ENCODE results near the gene ADAT1. TPM values are rescaled to one million over a fixed set of nuclear protein-coding genes. Genes with fewer than 3 reads are reported as not detected.
A peak's percentile ranks its signal among the peaks of the same experiment; 100 is the strongest.

The ADAT1 gene
- total RNA-seq, 2 donors from 2014 or later, result 50.1 to 54.9 TPM

- Mint-ChIP-seq H3K36me3 (ENCODE audit: low read depth) (peaks cover 38% of the 10 kb centered on the region), H3K4me3 (peak overlapping the region; percentile 86), H3K27me3 (ENCODE audit: insufficient read depth) (no peaks in the 10 kb centered on the region), H3K4me1 (peaks cover 15% of the 10 kb centered on the region), H3K9me3 (no peaks in the 10 kb centered on the region), H3K27ac (peak overlapping the region; percentile 75)
- Histone ChIP-seq H3K4me3 (ENCODE audit: low read length) (no peak overlapping the region), H3K4me1 (ENCODE audit: control insufficient read depth, insufficient read depth, low read length) (peaks cover 4% of the 10 kb centered on the region), H3K9me3 (ENCODE audit: control insufficient read depth, low read length) (no peaks in the 10 kb centered on the region), H3K9ac (ENCODE audit: extremely low read depth, low read length, poor library complexity, severe bottlenecking) (no peak overlapping the region), H3K27ac (ENCODE audit: low read depth, low read length) (no peak overlapping the region), H3K27me3 (ENCODE audit: control insufficient read depth, insufficient read depth, low read length, poor library complexity, severe bottlenecking) (no peaks in the 10 kb centered on the region), H3K36me3 (ENCODE audit: control insufficient read depth, insufficient read depth, low read length) (peaks cover 54% of the 10 kb centered on the region)
- TF ChIP-seq CTCF (conservative IDR thresholded peaks at IDR 0.05), result no peak
- no peak for DNase-seq
- WGBS, 2 experiments (ENCODE audit: insufficient coverage in 1 of 2, insufficient read length in 1 of 2), result 93 to 96% methylated on average over 4 of the region's 4 CpGs
Measured at GRCh38 chr16:75567911-75568310, 55.2 kb downstream of the ADAT1 start.

- H3K9me3 ChIP-seq (ENCODE audit: control insufficient read depth, low read length), result no peaks in the 10 kb centered on the region
- H3K27me3 Mint-ChIP-seq (ENCODE audit: insufficient read depth), result no peaks in the 10 kb centered on the region
- H3K9ac ChIP-seq (ENCODE audit: extremely low read depth, low read length, poor library complexity, severe bottlenecking), result peak overlapping the region; percentile 44
- H3K4me3 Mint-ChIP-seq, result peak overlapping the region; percentile 86
- peaks cover 43% of the 10 kb centered on the region for H3K36me3 ChIP-seq (ENCODE audit: control insufficient read depth, insufficient read depth, low read length)
- H3K9me3 Mint-ChIP-seq, result no peaks in the 10 kb centered on the region
- peaks cover 15% of the 10 kb centered on the region for H3K4me1 Mint-ChIP-seq
- no peaks in the 10 kb centered on the region for H3K27me3 ChIP-seq (ENCODE audit: control insufficient read depth, insufficient read depth, low read length, poor library complexity, severe bottlenecking)
- no peak overlapping the region for H3K27ac Mint-ChIP-seq
- peaks cover 4% of the 10 kb centered on the region for H3K4me1 ChIP-seq (ENCODE audit: control insufficient read depth, insufficient read depth, low read length)
- 5 to 12% methylated on average over 17 to 32 of the region's 32 CpGs for WGBS, 2 experiments (ENCODE audit: insufficient coverage in 1 of 2, insufficient read length in 1 of 2)
- TF ChIP-seq CTCF (conservative IDR thresholded peaks at IDR 0.05), result no peak
- H3K36me3 Mint-ChIP-seq (ENCODE audit: low read depth), result peaks cover 30% of the 10 kb centered on the region
- DNase-seq, result peak; percentile 62
- peak overlapping the region; percentile 98 for H3K4me3 ChIP-seq (ENCODE audit: low read length)
- H3K27ac ChIP-seq (ENCODE audit: low read depth, low read length), result no peak overlapping the region
Measured at GRCh38 chr16:75566758-75567255, 56.3 kb downstream of the ADAT1 start.

GRCh38 chr16:75566040-75566757, 56.9 kb downstream of the ADAT1 start, which contains the start of gene GABARAPL2:
Gene GABARAPL2, plus strand, starts transcription at chr16:75566379. Its CDS starts 108 bp downstream, at chr16:75566487.
- WGBS, 2 experiments (ENCODE audit: insufficient coverage in 1 of 2, insufficient read length in 1 of 2), result 0% methylated on average over 13 to 69 of the region's 69 CpGs
- peak within 1 kb of the TSS; percentile 44 for H3K9ac ChIP-seq (ENCODE audit: extremely low read depth, low read length, poor library complexity, severe bottlenecking)
- peak within 1 kb of the TSS; percentile 98 for H3K4me3 ChIP-seq (ENCODE audit: low read length)
- H3K9me3 Mint-ChIP-seq, result no peaks in the 10 kb centered on the region
- H3K27ac Mint-ChIP-seq, result peak within 1 kb of the TSS; percentile 96
- no peak for TF ChIP-seq CTCF (conservative IDR thresholded peaks at IDR 0.05)
- peaks cover 37% of the 10 kb centered on the region for H3K36me3 ChIP-seq (ENCODE audit: control insufficient read depth, insufficient read depth, low read length)
- H3K27ac ChIP-seq (ENCODE audit: low read depth, low read length), result no peak within 1 kb of the TSS
- H3K27me3 ChIP-seq (ENCODE audit: control insufficient read depth, insufficient read depth, low read length, poor library complexity, severe bottlenecking), result no peaks in the 10 kb centered on the region
- H3K27me3 Mint-ChIP-seq (ENCODE audit: insufficient read depth), result no peaks in the 10 kb centered on the region
- H3K9me3 ChIP-seq (ENCODE audit: control insufficient read depth, low read length), result no peaks in the 10 kb centered on the region
- peaks cover 4% of the 10 kb centered on the region for H3K4me1 ChIP-seq (ENCODE audit: control insufficient read depth, insufficient read depth, low read length)
- peak; percentile 97 for DNase-seq
- H3K4me1 Mint-ChIP-seq, result peaks cover 15% of the 10 kb centered on the region
- H3K36me3 Mint-ChIP-seq (ENCODE audit: low read depth), result peaks cover 27% of the 10 kb centered on the region
- peak within 1 kb of the TSS; percentile 86 for H3K4me3 Mint-ChIP-seq

All from endodermal cell (in vitro differentiated cells).